ENCODE data around the gene HNRNPA3. TPM values are rescaled to one million over a fixed set of nuclear protein-coding genes. Genes with fewer than 3 reads are reported as not detected.

Gene HNRNPA3
- total RNA-seq, result 100 to 1,000 TPM; 155 to 164 TPM
- 100 to 1,000 TPM; 169 to 182 TPM for polyA plus RNA-seq
- long read RNA-seq, donor 1, full-length matches to known transcripts, result 19 of 242 reads
- long read RNA-seq, donor 1, partial matches to known transcripts, result 213 of 242 reads
- long read RNA-seq, donor 1, other reads (novel, unspliced or antisense), result 10 of 242 reads
- long read RNA-seq, donor 2, full-length matches to known transcripts, result 15 of 160 reads
- long read RNA-seq, donor 2, partial matches to known transcripts, result 140 of 160 reads
- long read RNA-seq, donor 2, other reads (novel, unspliced or antisense), result 5 of 160 reads
- long read RNA-seq, donor 3, full-length matches to known transcripts, result 10 of 231 reads
- long read RNA-seq, donor 3, partial matches to known transcripts, result 212 of 231 reads
- long read RNA-seq, donor 3, other reads (novel, unspliced or antisense), result 9 of 231 reads
- long read RNA-seq, donor 4, full-length matches to known transcripts, result 7 of 171 reads
- long read RNA-seq, donor 4, partial matches to known transcripts, result 159 of 171 reads
- long read RNA-seq, donor 4, other reads (novel, unspliced or antisense), result 5 of 171 reads
- long read RNA-seq, donor 5, full-length matches to known transcripts, result 32 of 433 reads
- long read RNA-seq, donor 5, partial matches to known transcripts, result 370 of 433 reads
- long read RNA-seq, donor 5, other reads (novel, unspliced or antisense), result 31 of 433 reads

DNA sequence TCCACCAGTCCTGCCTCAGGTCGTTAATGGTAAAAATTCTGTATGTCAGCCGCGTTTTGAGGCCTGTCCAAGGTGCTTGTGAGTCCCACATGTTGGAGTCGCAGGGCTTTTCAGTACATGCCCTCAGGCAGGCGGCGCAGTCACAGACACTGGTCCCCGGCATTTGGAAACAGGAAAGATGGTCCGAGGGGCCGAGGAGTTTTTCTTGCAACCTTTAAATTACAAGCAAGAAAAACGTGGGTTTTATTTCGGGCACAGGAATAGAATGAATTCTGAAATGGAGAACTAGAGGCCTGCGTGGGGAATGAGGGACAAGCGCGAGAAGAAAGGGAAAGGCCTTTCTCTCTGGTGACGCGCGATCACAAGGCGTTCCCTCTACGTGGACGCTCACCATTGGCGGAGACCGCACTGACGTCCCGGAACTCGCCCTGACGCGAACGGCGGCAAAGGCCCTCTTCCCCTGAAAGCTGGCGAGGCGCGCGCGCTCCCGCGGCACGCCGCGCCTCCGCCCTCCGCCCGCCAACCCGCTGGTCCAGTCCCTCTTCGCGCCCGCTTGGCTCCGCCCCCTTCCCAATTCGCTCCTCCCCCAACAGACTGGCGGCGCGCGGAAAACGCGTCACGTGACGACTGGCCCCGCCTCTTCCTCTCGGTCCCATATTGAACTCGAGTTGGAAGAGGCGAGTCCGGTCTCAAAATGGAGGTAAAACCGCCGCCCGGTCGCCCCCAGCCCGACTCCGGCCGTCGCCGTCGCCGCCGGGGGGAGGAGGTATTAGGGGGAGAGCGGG is at the start of gene HNRNPA3:
Gene HNRNPA3, plus strand, starts transcription at position 689 of the 785 bp plus-strand sequence. Its CDS starts 6 bp downstream, at position 695.
- H3K36me3 ChIP-seq (ENCODE audit: control insufficient read depth in 4 of 4, insufficient read depth in 4 of 4, low read length in 4 of 4), result peaks cover 7 to 25% (median 16%) of the 10 kb centered on the region in 4 donors
- TF ChIP-seq, protein P1, sequence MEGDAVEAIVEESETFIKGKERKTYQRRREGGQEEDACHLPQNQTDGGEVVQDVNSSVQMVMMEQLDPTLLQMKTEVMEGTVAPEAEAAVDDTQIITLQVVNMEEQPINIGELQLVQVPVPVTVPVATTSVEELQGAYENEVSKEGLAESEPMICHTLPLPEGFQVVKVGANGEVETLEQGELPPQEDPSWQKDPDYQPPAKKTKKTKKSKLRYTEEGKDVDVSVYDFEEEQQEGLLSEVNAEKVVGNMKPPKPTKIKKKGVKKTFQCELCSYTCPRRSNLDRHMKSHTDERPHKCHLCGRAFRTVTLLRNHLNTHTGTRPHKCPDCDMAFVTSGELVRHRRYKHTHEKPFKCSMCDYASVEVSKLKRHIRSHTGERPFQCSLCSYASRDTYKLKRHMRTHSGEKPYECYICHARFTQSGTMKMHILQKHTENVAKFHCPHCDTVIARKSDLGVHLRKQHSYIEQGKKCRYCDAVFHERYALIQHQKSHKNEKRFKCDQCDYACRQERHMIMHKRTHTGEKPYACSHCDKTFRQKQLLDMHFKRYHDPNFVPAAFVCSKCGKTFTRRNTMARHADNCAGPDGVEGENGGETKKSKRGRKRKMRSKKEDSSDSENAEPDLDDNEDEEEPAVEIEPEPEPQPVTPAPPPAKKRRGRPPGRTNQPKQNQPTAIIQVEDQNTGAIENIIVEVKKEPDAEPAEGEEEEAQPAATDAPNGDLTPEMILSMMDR (IDR thresholded peaks at IDR 0.05; ENCODE audit: control extremely low read depth, extremely low read depth), result no peak
- peaks cover 3 to 33% (median 6%) of the 10 kb centered on the region in 5 donors for H3K4me1 ChIP-seq (ENCODE audit: control insufficient read depth in 5 of 5, insufficient read depth in 5 of 5, low read length in 5 of 5)
- H3K27ac ChIP-seq (ENCODE audit: low read depth in 1 of 2, low read length in 1 of 2), result peak within 1 kb of the TSS; percentile 100
- no peaks in the 10 kb centered on the region for H3K9me3 ChIP-seq (ENCODE audit: control insufficient read depth in 4 of 4, insufficient read depth in 3 of 4, low read length in 3 of 4)
- peak within 1 kb of the TSS; percentile 98 for H3K4me3 ChIP-seq
- 0 to 7% methylated on average over 65 to 74 of the region's 74 CpGs for WGBS, 2 donors
- H3K27me3 ChIP-seq (ENCODE audit: control insufficient read depth in 3 of 3, insufficient read depth in 3 of 3, low read length in 2 of 3), result no peaks in the 10 kb centered on the region
- ATAC-seq (ENCODE audit: insufficient read depth, low FRiP score) (peak; percentile 95), DNase-seq (peak; percentile 100)
- peak within 1 kb of the TSS; percentile 99 to 100 for H3K9ac ChIP-seq (ENCODE audit: insufficient read depth in 1 of 2, low read length in 2 of 2)

DNA sequence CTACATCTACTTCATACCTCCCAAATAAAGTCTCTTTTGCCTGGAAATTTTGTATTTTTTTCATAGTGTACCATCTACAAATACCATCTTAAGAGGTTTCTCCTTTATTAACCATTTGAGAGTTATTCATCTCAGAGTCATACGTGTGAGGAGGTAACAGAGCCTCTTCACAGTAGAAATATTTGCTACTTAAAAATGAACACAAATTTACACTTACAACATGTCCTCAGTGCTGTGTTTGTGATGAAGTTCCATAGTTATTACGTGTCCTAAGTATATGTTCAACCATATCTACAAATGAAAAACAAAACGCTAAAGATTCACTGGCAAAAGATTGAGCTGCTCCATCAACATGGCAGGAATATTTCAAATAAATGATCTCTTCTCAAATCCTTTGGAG is 48.5 kb upstream of the HNRNPA3 start:
- Histone ChIP-seq H3K9me3 (ENCODE audit: control insufficient read depth in 4 of 4, insufficient read depth in 3 of 4, low read length in 3 of 4) (no peaks in the 10 kb centered on the region), H3K9ac (ENCODE audit: insufficient read depth in 1 of 2, low read length in 2 of 2) (peak overlapping the region in 1 of 2 donors; percentile 8)

DNA sequence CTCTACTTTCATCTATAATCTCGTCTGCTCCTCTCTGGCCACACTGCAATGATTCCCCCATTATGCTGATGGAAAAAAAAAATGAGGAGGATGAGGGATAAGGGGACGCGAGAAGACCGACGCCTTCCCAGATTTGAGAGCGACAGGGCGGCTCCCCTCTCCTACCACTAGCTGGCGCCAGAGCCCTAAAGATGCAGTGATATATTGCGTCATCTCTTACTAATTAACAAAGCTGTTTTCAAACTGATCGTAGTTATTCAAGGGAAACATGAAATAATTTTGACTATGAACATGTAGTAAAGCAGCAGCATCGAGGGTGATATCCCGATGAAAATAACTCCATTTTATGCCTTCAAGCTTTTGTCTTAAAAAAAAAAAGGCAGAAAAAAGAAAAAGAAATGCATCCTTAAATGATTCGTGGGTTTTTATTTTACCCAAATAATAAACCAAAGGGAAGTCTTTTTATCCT is 48.0 kb upstream of the HNRNPA3 start:
- H3K27ac ChIP-seq (ENCODE audit: low read depth in 1 of 2, low read length in 1 of 2), result no peak overlapping the region
- H3K9ac ChIP-seq (ENCODE audit: insufficient read depth in 1 of 2, low read length in 2 of 2), result peak overlapping the region in 1 of 2 donors; percentile 99
- ATAC-seq (ENCODE audit: insufficient read depth, low FRiP score) (peak; percentile 86), DNase-seq (peak; percentile 88 to 95 (median 91))
- no peaks in the 10 kb centered on the region for H3K36me3 ChIP-seq (ENCODE audit: control insufficient read depth in 4 of 4, insufficient read depth in 4 of 4, low read length in 4 of 4)
- H3K27me3 ChIP-seq (ENCODE audit: control insufficient read depth in 3 of 3, insufficient read depth in 3 of 3, low read length in 2 of 3), result peaks cover 0 to 2% (median 0%) of the 10 kb centered on the region in 3 donors
- TF ChIP-seq, protein P1 (IDR thresholded peaks at IDR 0.05; ENCODE audit: control extremely low read depth, extremely low read depth), result peak; percentile 99
- H3K4me3 ChIP-seq, result no peak overlapping the region
- H3K9me3 ChIP-seq (ENCODE audit: control insufficient read depth in 4 of 4, insufficient read depth in 3 of 4, low read length in 3 of 4), result no peaks in the 10 kb centered on the region
- 1% methylated on average over 13 of the region's 13 CpGs for WGBS, 2 donors
- H3K4me1 ChIP-seq (ENCODE audit: control insufficient read depth in 5 of 5, insufficient read depth in 5 of 5, low read length in 5 of 5), result peaks cover 0 to 14% (median 2%) of the 10 kb centered on the region in 5 donors

More for the DNA sequence above, 48.5 kb upstream of the HNRNPA3 start:
- ATAC-seq (ENCODE audit: insufficient read depth, low FRiP score) (no peak), DNase-seq (no peak)
- peaks cover 0 to 2% (median 0%) of the 10 kb centered on the region in 3 donors for H3K27me3 ChIP-seq (ENCODE audit: control insufficient read depth in 3 of 3, insufficient read depth in 3 of 3, low read length in 2 of 3)
- 17 to 27% methylated on average over 3 of the region's 3 CpGs for WGBS, 2 donors
- TF ChIP-seq, protein P1 (IDR thresholded peaks at IDR 0.05; ENCODE audit: control extremely low read depth, extremely low read depth), result no peak
- H3K4me1 ChIP-seq (ENCODE audit: control insufficient read depth in 5 of 5, insufficient read depth in 5 of 5, low read length in 5 of 5), result peaks cover 0 to 14% (median 2%) of the 10 kb centered on the region in 5 donors
- H3K4me3 ChIP-seq, result no peak overlapping the region
- H3K27ac ChIP-seq (ENCODE audit: low read depth in 1 of 2, low read length in 1 of 2), result no peak overlapping the region
- H3K36me3 ChIP-seq (ENCODE audit: control insufficient read depth in 4 of 4, insufficient read depth in 4 of 4, low read length in 4 of 4), result no peaks in the 10 kb centered on the region
